ENCODE data around the gene OOSP2.
"Not testable (repeated sequence)": the region's sequence is repeated elsewhere in the genome, so short reads cannot be mapped to it uniquely, and the experiment has no call there.

The OOSP2 gene

DNA sequence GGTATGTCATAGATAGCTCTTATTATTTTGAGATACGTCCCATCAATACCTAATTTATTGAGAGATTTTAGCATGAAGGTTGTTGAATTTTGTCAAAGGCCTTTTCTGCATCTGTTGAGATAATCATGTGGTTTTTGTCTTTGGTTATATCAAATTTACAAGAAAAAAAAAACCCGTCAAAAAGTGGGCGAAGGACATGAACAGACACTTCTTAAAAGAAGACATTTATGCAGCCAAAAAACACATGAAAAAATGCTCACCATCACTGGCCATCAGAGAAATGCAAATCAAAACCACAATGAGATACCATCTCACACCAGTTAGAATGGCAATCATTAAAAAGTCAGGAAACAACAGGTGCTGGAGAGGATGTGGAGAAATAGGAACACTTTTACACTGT lies 10.6 kb downstream of the OOSP2 start:
- not testable (repeated sequence) for H3K4me1 ChIP-seq (ENCODE audit: control insufficient read depth, insufficient read depth, low read length); H3K9me3 ChIP-seq (ENCODE audit: control insufficient read depth, low read length); DNase-seq (ENCODE audit: low read depth); H3K36me3 ChIP-seq (ENCODE audit: control insufficient read depth, insufficient read depth, low read length, severe bottlenecking); H3K4me3 ChIP-seq (ENCODE audit: low read length); H3K9ac ChIP-seq (ENCODE audit: low read length); H3K27me3 ChIP-seq (replicated peaks; ENCODE audit: control insufficient read depth, insufficient read depth, low read length)

DNA sequence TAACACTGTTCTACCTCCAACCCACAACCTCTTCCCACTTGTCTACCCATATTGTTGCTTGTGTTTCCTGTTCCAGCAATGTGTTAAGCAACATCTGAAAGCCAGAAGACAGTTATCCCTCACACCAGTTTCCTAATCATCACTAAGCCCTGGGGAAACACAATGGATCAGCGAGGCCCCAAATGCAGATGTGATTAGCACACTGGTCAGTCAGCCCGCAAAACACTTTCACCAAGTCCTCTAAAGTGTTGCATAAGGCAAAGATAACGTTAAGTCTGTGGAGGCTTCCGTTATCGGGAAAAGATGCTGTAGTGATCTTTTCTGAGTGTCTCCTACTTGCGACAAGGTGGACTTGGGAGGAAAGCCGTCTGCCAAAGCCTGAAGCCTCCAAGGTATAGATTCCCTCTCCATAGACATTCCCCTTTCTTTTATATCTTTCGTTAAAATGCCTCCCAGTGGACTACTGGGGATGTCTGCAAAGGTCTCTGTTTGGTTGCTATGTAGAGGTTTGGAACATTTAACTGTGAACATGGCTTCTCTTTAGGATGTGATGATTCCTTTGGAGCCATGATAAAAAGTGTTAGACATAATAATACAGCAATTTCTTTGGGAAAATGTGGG lies 16.2 kb downstream of the OOSP2 start, which contains the start of gene MS4A3:
MS4A3 (plus strand) TSS at position 317 of the 621 bp plus-strand sequence. CDS start 4,496 bp downstream, outside the sequence.
- Histone ChIP-seq H3K4me3 (ENCODE audit: low read length) (no peak within 1 kb of the TSS), H3K27me3 (replicated peaks; ENCODE audit: control insufficient read depth, insufficient read depth, low read length) (no peaks in the 10 kb centered on the region), H3K4me1 (ENCODE audit: control insufficient read depth, insufficient read depth, low read length) (no peaks in the 10 kb centered on the region), H3K36me3 (ENCODE audit: control insufficient read depth, insufficient read depth, low read length, severe bottlenecking) (no peaks in the 10 kb centered on the region), H3K9ac (ENCODE audit: low read length) (no peak within 1 kb of the TSS), H3K9me3 (ENCODE audit: control insufficient read depth, low read length) (peaks cover 3% of the 10 kb centered on the region)
- DNase-seq (ENCODE audit: low read depth) = no peak

DNA sequence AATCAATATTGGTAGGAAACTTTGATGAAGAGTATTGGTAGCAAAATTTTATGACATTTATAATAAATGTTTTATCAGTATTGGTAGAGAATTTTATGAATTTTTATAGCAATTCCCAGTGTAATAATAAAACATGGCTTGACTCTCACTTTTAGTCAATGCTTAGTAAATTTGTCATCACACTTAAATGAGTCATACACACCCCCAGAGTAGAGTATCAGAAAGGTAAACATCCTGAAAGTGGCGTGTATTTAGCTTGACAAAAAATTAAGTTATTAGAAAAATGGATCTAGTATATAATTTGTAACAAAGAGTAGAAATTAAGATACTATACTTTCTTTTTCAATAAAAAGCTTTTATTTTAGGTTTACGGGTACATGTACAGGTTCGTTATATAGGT lies 18.8 kb downstream of the OOSP2 start:
- peaks cover 3% of the 10 kb centered on the region for H3K9me3 ChIP-seq (ENCODE audit: control insufficient read depth, low read length)
- no peaks in the 10 kb centered on the region for H3K27me3 ChIP-seq (replicated peaks; ENCODE audit: control insufficient read depth, insufficient read depth, low read length)
- H3K4me3 ChIP-seq (ENCODE audit: low read length) = no peak overlapping the region
- H3K36me3 ChIP-seq (ENCODE audit: control insufficient read depth, insufficient read depth, low read length, severe bottlenecking) = no peaks in the 10 kb centered on the region
- no peaks in the 10 kb centered on the region for H3K4me1 ChIP-seq (ENCODE audit: control insufficient read depth, insufficient read depth, low read length)
- H3K9ac ChIP-seq (ENCODE audit: low read length) = no peak overlapping the region
- no peak for DNase-seq (ENCODE audit: low read depth)

DNA sequence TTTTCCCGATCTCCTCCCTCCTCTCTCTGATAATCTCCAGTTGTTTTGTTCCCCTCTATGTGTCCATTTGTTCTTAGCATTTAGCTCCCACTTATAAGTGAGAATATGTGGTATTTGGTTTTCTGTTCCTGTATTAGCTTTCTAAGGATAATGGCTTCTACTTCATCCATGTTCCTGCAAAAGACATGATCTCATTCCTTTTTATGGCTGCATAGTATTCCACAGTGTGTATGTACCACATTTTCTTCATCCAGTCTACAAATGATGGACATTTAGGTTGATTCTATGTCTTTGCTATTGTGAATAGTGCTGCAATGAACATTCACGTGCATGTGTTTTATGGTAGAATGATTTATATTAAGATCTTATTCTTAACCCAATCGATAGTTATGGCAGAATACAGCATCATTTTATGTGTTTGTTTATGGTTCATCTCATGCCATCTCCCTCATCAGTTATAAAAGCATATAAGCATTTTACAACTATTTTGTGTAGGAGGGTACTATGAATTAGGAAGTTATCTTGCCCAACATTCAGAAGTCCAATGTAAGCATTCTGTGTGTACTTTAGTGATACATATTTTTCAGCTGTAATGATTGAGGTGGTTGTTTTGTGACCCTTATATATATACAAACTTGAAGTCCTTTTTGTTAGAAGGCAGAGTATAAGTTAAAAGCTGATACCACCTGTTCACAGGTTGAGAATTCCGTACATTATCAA lies 19.5 kb downstream of the OOSP2 start:
- DNase-seq (ENCODE audit: low read depth) = no peak
- H3K4me1 ChIP-seq (ENCODE audit: control insufficient read depth, insufficient read depth, low read length) = no peaks in the 10 kb centered on the region
- no peaks in the 10 kb centered on the region for H3K27me3 ChIP-seq (replicated peaks; ENCODE audit: control insufficient read depth, insufficient read depth, low read length)
- H3K4me3 ChIP-seq (ENCODE audit: low read length) = no peak overlapping the region
- H3K9ac ChIP-seq (ENCODE audit: low read length) = no peak overlapping the region
- no peaks in the 10 kb centered on the region for H3K36me3 ChIP-seq (ENCODE audit: control insufficient read depth, insufficient read depth, low read length, severe bottlenecking)
- H3K9me3 ChIP-seq (ENCODE audit: control insufficient read depth, low read length) = peaks cover 3% of the 10 kb centered on the region

DNA sequence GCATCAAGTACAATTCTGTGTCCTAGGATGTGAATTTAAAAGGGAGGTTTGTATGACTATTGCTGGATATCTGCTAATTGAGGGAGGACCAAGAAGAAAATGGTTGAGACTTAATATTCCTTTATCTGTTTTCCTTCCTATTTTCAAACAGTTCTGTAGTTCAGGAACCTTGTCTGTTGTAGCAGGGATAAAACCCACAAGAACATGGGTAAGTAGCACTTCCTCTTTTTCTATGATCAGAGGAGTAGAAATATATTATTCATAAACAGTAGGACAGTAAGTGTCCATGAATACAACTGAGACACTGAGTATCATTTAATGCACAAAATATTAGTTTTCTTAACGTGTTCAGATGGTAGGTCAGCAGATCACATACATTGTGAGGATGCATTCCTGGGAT lies 23.9 kb downstream of the OOSP2 start:
- Histone ChIP-seq H3K4me1 (ENCODE audit: control insufficient read depth, insufficient read depth, low read length) (no peaks in the 10 kb centered on the region), H3K4me3 (ENCODE audit: low read length) (no peak overlapping the region), H3K27me3 (replicated peaks; ENCODE audit: control insufficient read depth, insufficient read depth, low read length) (no peaks in the 10 kb centered on the region), H3K9ac (ENCODE audit: low read length) (no peak overlapping the region), H3K36me3 (ENCODE audit: control insufficient read depth, insufficient read depth, low read length, severe bottlenecking) (no peaks in the 10 kb centered on the region), H3K9me3 (ENCODE audit: control insufficient read depth, low read length) (peaks cover 3% of the 10 kb centered on the region)
- no peak for DNase-seq (ENCODE audit: low read depth)

DNA sequence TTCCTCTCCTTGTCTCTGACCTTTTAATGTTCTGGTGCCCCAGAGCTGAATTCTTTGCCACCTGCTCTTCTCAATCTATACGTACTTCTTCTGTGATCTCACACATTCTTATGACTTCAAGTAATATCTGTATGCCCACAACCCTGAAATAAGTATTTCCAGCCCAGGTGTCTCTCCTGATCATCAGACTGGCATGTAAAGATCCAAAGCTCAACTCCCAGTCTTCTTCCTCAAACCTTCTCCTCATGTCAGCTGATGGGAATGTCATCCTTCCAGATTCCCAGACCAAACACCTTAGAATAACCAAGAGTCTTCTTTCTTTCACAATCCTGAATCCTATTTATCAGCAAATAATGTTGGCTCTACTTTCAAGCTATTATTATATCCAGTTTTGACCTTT lies 25.6 kb downstream of the OOSP2 start:
- DNase-seq (ENCODE audit: low read depth) = no peak
- Histone ChIP-seq H3K27me3 (replicated peaks; ENCODE audit: control insufficient read depth, insufficient read depth, low read length) (no peaks in the 10 kb centered on the region), H3K36me3 (ENCODE audit: control insufficient read depth, insufficient read depth, low read length, severe bottlenecking) (no peaks in the 10 kb centered on the region), H3K4me3 (ENCODE audit: low read length) (no peak overlapping the region), H3K9me3 (ENCODE audit: control insufficient read depth, low read length) (no peaks in the 10 kb centered on the region), H3K9ac (ENCODE audit: low read length) (no peak overlapping the region), H3K4me1 (ENCODE audit: control insufficient read depth, insufficient read depth, low read length) (no peaks in the 10 kb centered on the region)

DNA sequence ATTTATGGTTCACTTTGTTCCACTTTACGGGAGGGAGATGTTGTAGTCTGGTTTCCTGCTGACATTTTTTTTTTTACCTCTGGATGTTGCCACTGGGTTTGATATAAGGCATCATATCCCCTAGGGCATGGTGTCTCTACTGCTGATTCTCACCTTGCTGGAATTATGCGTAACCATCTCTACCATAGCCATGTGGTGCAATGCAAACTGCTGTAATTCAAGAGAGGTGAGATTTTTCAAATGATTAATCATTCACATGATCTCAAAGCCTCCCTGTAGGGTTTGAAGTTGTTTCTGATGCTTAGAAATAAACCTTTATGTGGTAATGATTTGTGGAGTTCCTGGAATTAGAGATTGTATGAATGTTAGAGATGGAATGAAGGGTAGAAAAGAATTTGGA lies 29.2 kb downstream of the OOSP2 start:
- H3K27me3 ChIP-seq (replicated peaks; ENCODE audit: control insufficient read depth, insufficient read depth, low read length) = no peaks in the 10 kb centered on the region
- H3K36me3 ChIP-seq (ENCODE audit: control insufficient read depth, insufficient read depth, low read length, severe bottlenecking) = no peaks in the 10 kb centered on the region
- H3K9ac ChIP-seq (ENCODE audit: low read length) = no peak overlapping the region
- DNase-seq (ENCODE audit: low read depth) = no peak
- no peaks in the 10 kb centered on the region for H3K9me3 ChIP-seq (ENCODE audit: control insufficient read depth, low read length)
- no peaks in the 10 kb centered on the region for H3K4me1 ChIP-seq (ENCODE audit: control insufficient read depth, insufficient read depth, low read length)
- H3K4me3 ChIP-seq (ENCODE audit: low read length) = no peak overlapping the region

DNA sequence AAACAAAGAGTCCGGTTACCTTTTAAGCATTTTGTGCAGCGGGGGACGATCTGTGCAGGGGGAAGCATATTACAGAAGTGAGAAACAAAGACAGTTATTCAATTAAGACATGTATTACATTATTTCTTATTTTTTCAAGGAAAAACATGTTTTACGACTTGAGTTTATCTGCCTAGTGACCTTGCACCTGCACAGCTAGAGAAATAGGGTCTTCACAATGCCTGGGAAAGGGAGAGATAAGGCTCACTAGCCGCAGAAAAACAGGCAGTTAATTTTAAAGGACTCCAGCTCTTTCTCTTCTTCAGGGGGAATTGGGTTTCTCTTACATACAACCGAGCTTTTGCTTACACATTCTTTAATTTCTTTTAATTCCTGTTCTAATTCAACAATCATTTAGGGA lies 31.4 kb downstream of the OOSP2 start:
- H3K4me3 ChIP-seq (ENCODE audit: low read length); H3K9me3 ChIP-seq (ENCODE audit: control insufficient read depth, low read length); H3K36me3 ChIP-seq (ENCODE audit: control insufficient read depth, insufficient read depth, low read length, severe bottlenecking); H3K27me3 ChIP-seq (replicated peaks; ENCODE audit: control insufficient read depth, insufficient read depth, low read length); H3K4me1 ChIP-seq (ENCODE audit: control insufficient read depth, insufficient read depth, low read length); H3K9ac ChIP-seq (ENCODE audit: low read length); DNase-seq (ENCODE audit: low read depth): not testable (repeated sequence)

DNA sequence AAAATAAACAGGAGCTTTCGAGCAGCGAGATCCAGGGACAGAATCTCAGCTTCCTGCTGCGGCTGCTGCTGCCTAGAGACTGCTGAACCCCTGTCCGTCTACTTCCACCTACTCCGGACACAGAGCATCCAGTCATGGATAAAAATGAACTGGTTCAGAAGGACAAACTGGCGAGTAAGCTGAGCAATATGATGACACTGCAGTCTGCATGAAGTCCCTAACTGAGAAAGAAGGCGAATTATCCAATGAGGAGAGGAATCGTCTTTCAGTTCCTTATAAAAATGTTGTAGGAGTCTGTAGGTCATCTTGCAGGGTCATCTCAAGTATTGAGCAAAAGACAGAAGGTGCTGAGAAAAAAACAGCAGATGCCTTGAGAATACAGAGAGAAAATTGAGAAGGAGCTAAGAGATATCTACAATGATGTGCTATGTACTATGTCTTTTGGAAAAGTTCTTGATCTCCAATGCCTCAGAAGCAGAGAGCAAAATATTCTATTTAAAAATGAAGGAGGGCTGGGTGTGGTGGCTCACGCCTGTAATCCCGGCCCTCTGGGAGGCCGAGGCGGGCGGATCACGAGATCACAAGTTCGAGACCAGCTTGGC lies 37.1 kb downstream of the OOSP2 start:
- no peak overlapping the region for H3K4me3 ChIP-seq (ENCODE audit: low read length)
- no peaks in the 10 kb centered on the region for H3K4me1 ChIP-seq (ENCODE audit: control insufficient read depth, insufficient read depth, low read length)
- H3K27me3 ChIP-seq (replicated peaks; ENCODE audit: control insufficient read depth, insufficient read depth, low read length) = no peaks in the 10 kb centered on the region
- H3K36me3 ChIP-seq (ENCODE audit: control insufficient read depth, insufficient read depth, low read length, severe bottlenecking) = no peaks in the 10 kb centered on the region
- no peak for DNase-seq (ENCODE audit: low read depth)
- H3K9ac ChIP-seq (ENCODE audit: low read length) = no peak overlapping the region
- H3K9me3 ChIP-seq (ENCODE audit: control insufficient read depth, low read length) = peaks cover 4% of the 10 kb centered on the region

DNA sequence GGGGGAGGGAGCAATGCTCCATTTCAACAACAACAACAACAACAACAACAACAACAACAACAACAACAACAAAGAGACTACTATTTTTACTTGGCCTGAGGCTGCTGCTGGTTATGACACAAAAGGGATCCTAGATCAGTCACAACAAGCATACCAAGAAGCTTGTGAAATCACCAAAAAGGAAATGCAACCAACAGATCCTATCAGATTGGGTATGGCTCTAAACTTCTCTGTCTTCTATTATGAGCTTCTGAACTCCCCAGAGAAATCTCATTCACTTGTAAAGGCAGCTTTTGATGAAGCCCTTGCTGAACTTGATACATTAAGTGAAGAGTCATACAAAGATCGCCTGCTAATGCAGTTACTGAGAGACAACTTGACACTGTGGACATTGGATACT lies 37.8 kb downstream of the OOSP2 start:
- Histone ChIP-seq H3K9ac (ENCODE audit: low read length) (no peak overlapping the region), H3K4me3 (ENCODE audit: low read length) (no peak overlapping the region), H3K36me3 (ENCODE audit: control insufficient read depth, insufficient read depth, low read length, severe bottlenecking) (no peaks in the 10 kb centered on the region), H3K4me1 (ENCODE audit: control insufficient read depth, insufficient read depth, low read length) (no peaks in the 10 kb centered on the region), H3K27me3 (replicated peaks; ENCODE audit: control insufficient read depth, insufficient read depth, low read length) (no peaks in the 10 kb centered on the region), H3K9me3 (ENCODE audit: control insufficient read depth, low read length) (peaks cover 4% of the 10 kb centered on the region)
- DNase-seq (ENCODE audit: low read depth) = no peak

DNA sequence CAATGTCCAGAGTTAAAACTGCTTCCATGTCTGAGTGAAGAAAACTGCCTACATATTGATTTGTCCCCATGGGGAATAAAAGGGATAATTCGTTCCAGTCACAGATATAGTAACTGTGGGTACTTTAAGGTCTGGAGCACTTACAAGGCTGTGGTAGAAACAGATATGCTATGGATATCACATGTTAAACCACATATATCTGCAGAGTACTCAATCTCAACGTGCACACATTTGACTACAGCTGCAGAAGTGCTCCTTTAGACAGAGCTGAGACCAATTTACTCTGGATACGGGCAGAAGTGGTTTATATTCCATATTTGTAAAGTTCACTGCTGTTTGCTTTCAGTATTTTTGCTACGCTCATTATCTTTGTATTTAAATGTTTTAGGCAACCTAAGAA lies 38.5 kb downstream of the OOSP2 start:
- Histone ChIP-seq H3K4me1 (ENCODE audit: control insufficient read depth, insufficient read depth, low read length) (no peaks in the 10 kb centered on the region), H3K27me3 (replicated peaks; ENCODE audit: control insufficient read depth, insufficient read depth, low read length) (no peaks in the 10 kb centered on the region), H3K4me3 (ENCODE audit: low read length) (no peak overlapping the region), H3K36me3 (ENCODE audit: control insufficient read depth, insufficient read depth, low read length, severe bottlenecking) (no peaks in the 10 kb centered on the region), H3K9me3 (ENCODE audit: control insufficient read depth, low read length) (peaks cover 4% of the 10 kb centered on the region), H3K9ac (ENCODE audit: low read length) (no peak overlapping the region)
- no peak for DNase-seq (ENCODE audit: low read depth)

Data from adipocyte (in vitro differentiated cells).